GM19455 (cell line): ENCODE measurements around the gene TIMELESS.
"Not testable (repeated sequence)": the region's sequence is repeated elsewhere in the genome, so short reads cannot be mapped to it uniquely, and the experiment has no call there.

Source experiments
- ATAC-seq: cut with Tn5 transposase; IDR thresholded peaks from one replicate; pipeline ENCODE4 v1.9.1; 2021; ENCODE audit not compliant: unreplicated experiment

The TIMELESS gene

GRCh38 chr12:56410768-56411167 lies 38.5 kb downstream of the TIMELESS start:
- ATAC-seq, result no peak

GRCh38 chr12:56408799-56409417 lies 40.3 kb downstream of the TIMELESS start:
- no peak for ATAC-seq

- not testable (repeated sequence) for ATAC-seq
Observed at GRCh38 chr12:56404227-56404626, 45.0 kb downstream of the TIMELESS start.

GRCh38 chr12:56401612-56402011 lies 47.6 kb downstream of the TIMELESS start:
- ATAC-seq, result not testable (repeated sequence)

GRCh38 chr12:56401125-56401524 lies 48.1 kb downstream of the TIMELESS start:
- ATAC-seq, result not testable (repeated sequence)

GRCh38 chr12:56399466-56399865 lies 49.8 kb downstream of the TIMELESS start:
- not testable (repeated sequence) for ATAC-seq

GRCh38 chr12:56398324-56398723 lies 50.9 kb downstream of the TIMELESS start:
- ATAC-seq, result no peak

- ATAC-seq, result no peak
Observed at GRCh38 chr12:56392331-56392730, 56.9 kb downstream of the TIMELESS start.

GRCh38 chr12:56391721-56392120 lies 57.5 kb downstream of the TIMELESS start:
- no peak for ATAC-seq

- ATAC-seq, result no peak
Observed at GRCh38 chr12:56389412-56389811, 59.8 kb downstream of the TIMELESS start.

- ATAC-seq, result no peak
Observed at GRCh38 chr12:56387152-56387736, 62.0 kb downstream of the TIMELESS start.

- no peak for ATAC-seq
Observed at GRCh38 chr12:56385873-56386272, 63.4 kb downstream of the TIMELESS start.

GRCh38 chr12:56382611-56383010 lies 66.6 kb downstream of the TIMELESS start:
- ATAC-seq, result no peak

GRCh38 chr12:56377989-56378316 lies 71.3 kb downstream of the TIMELESS start:
- no peak for ATAC-seq

- no peak for ATAC-seq
Observed at GRCh38 chr12:56377310-56377988, 71.8 kb downstream of the TIMELESS start.

- peak; percentile 63 for ATAC-seq
Observed at GRCh38 chr12:56375598-56376434, 73.4 kb downstream of the TIMELESS start.

GRCh38 chr12:56374726-56375597 lies 74.3 kb downstream of the TIMELESS start:
- ATAC-seq, result no peak

GRCh38 chr12:56373515-56373914 lies 75.7 kb downstream of the TIMELESS start:
- ATAC-seq, result no peak

GRCh38 chr12:56366948-56367347 lies 82.3 kb downstream of the TIMELESS start:
- ATAC-seq, result no peak
